Left lung (tissue), 10 donors: ENCODE measurements around the gene ENTPD3. TPM values are rescaled to one million over a fixed set of nuclear protein-coding genes. Genes with fewer than 3 reads are reported as not detected.

Experiments
- ATAC-seq: fragments of 200-7000 bp; cut with Tn5 transposase; one replicate; pipeline ENCODE4 v1.9.1; 2020; ENCODE audit warnings: moderate library complexity
- DNase-seq, 4 donors: peaks; one replicate each; pipeline ENCODE4 v3.0.0-alpha.2; 2013 to 2020
- H3K27ac ChIP-seq, 2 donors: fragments of 200-600 bp; sonication (generic) in 1 of 2; one replicate each; pipeline versions ENCODE4 v1.5.0 to v1.8.0; 2020 to 2021
- H3K27me3 ChIP-seq, 2 donors: fragments of 200-600 bp; sonication (generic) in 1 of 2; one replicate each; pipeline versions ENCODE4 v1.5.0 to v1.8.0; 2020 to 2021
- H3K36me3 ChIP-seq, 2 donors: fragments of 200-600 bp; sonication (generic) in 1 of 2; one replicate each; pipeline versions ENCODE4 v1.5.0 to v1.8.0; 2020 to 2021
- H3K4me1 ChIP-seq, 2 donors: fragments of 200-600 bp; one replicate each; pipeline ENCODE4 v1.8.0; 2021
- H3K4me3 ChIP-seq, 2 donors: fragments of 200-600 bp; sonication (generic) in 1 of 2; one replicate each; pipeline versions ENCODE4 v1.5.0 to v1.8.0; 2020 to 2021; ENCODE audit warnings: mild to moderate bottlenecking in 1 of 2
- H3K9me3 ChIP-seq, 2 donors: fragments of 200-600 bp; sonication (generic) in 1 of 2; one replicate each; pipeline versions ENCODE4 v1.5.0 to v1.8.0; 2020 to 2021
- CTCF ChIP-seq, 2 donors: fragments of 200-600 bp; sonication (generic) in 1 of 2; IDR thresholded peaks; one replicate each; pipeline versions ENCODE4 v1.5.0 to v1.8.0; 2021; ENCODE audit warnings: antibody characterized with exemption in 2 of 2
- intact Hi-C, 2 donors: fragments of 100-400 bp; cut with DNase I; formaldehyde crosslinking; loops; one replicate each; pipeline versions ENCODE4 v1.11.2 to v1.14.2; 2022
- polyA plus RNA-seq, 6 donors: library from polyadenylated mRNA; unstranded; fragments of 120-200 nt; gene quantifications; one replicate each; pipeline ENCODE4 v1.2.1, GENCODE V29; 2013; ENCODE audit not compliant: insufficient read length in 6 of 6
- total RNA-seq, 2 donors: library from RNA; stranded (reverse); fragmentation: NEBNext Ultra II Directional; extraction: Animal tissue kit (Norgen Biotek cat#: 25700); gene quantifications; one replicate each; pipeline ENCODE4 v1.2.1, GENCODE V29; 2021
- donor health status: DM: no; HTN: yes; CAD: no.
- donor health status: DM: no; HTN: no; CAD: no.

The ENTPD3 gene
- total and polyA plus RNA-seq, 8 donors: 4.5 to 11.9 (median 8.8) TPM

GRCh38 chr3:40386213-40386612, 771 bp upstream of the ENTPD3 start:
- no peak overlapping the region for H3K4me3 ChIP-seq
- no peak overlapping the region for H3K27ac ChIP-seq
- H3K36me3 ChIP-seq: no peaks in the 10 kb centered on the region
- TF ChIP-seq CTCF (IDR thresholded peaks at IDR 0.05): no peak
- H3K4me1 ChIP-seq: no peaks in the 10 kb centered on the region
- ATAC-seq (no peak), DNase-seq (no peak)
- no peaks in the 10 kb centered on the region for H3K9me3 ChIP-seq
- peaks cover 5 to 23% of the 10 kb centered on the region in 2 donors for H3K27me3 ChIP-seq
- intact Hi-C loops: no loop called here

- TF ChIP-seq CTCF (IDR thresholded peaks at IDR 0.05): no peak
- peak overlapping the region in 1 of 2 donors; percentile 38 for H3K4me3 ChIP-seq
Measured at GRCh38 chr3:40387895-40388254, 891 bp downstream of the ENTPD3 start.

GRCh38 chr3:40396406-40396805, 9.4 kb downstream of the ENTPD3 start:
- H3K36me3 ChIP-seq: no peaks in the 10 kb centered on the region
- no peak overlapping the region for H3K27ac ChIP-seq
- DNase-seq (no peak), ATAC-seq (no peak)
- H3K4me3 ChIP-seq: no peak overlapping the region
- H3K27me3 ChIP-seq: no peaks in the 10 kb centered on the region
- H3K4me1 ChIP-seq: no peaks in the 10 kb centered on the region
- no peak for TF ChIP-seq CTCF (IDR thresholded peaks at IDR 0.05)
- no peaks in the 10 kb centered on the region for H3K9me3 ChIP-seq
- intact Hi-C loops: no loop called here

More at GRCh38 chr3:40387895-40388254, 891 bp downstream of the ENTPD3 start:
- H3K36me3 ChIP-seq: no peaks in the 10 kb centered on the region
- intact Hi-C loops: no loop called here
- DNase-seq: peak in 1 of 4 donors; percentile 0
- no peak overlapping the region for H3K27ac ChIP-seq
- no peaks in the 10 kb centered on the region for H3K4me1 ChIP-seq
- ATAC-seq: peak; percentile 6
- H3K27me3 ChIP-seq: peaks cover 5 to 23% of the 10 kb centered on the region in 2 donors
- H3K9me3 ChIP-seq: no peaks in the 10 kb centered on the region

GRCh38 chr3:40397129-40397528, 10.1 kb downstream of the ENTPD3 start:
- Histone ChIP-seq H3K36me3 (no peaks in the 10 kb centered on the region), H3K9me3 (no peaks in the 10 kb centered on the region), H3K4me1 (no peaks in the 10 kb centered on the region), H3K27me3 (no peaks in the 10 kb centered on the region), H3K27ac (no peak overlapping the region), H3K4me3 (no peak overlapping the region)
- TF ChIP-seq CTCF (IDR thresholded peaks at IDR 0.05): no peak
- intact Hi-C loops: no loop called here
- no peak for ATAC-seq
- no peak for DNase-seq

GRCh38 chr3:40397912-40398311, 10.9 kb downstream of the ENTPD3 start:
- no peak for ATAC-seq
- Histone ChIP-seq H3K4me3 (no peak overlapping the region), H3K4me1 (no peaks in the 10 kb centered on the region), H3K36me3 (no peaks in the 10 kb centered on the region), H3K27me3 (no peaks in the 10 kb centered on the region), H3K9me3 (no peaks in the 10 kb centered on the region), H3K27ac (no peak overlapping the region)
- TF ChIP-seq CTCF (IDR thresholded peaks at IDR 0.05): no peak
- DNase-seq: no peak
- intact Hi-C loops: no loop called here
